ENCODE results near the gene NETO2.
A peak's percentile ranks its signal among the peaks of the same experiment; 100 is the strongest.

The NETO2 gene

DNA sequence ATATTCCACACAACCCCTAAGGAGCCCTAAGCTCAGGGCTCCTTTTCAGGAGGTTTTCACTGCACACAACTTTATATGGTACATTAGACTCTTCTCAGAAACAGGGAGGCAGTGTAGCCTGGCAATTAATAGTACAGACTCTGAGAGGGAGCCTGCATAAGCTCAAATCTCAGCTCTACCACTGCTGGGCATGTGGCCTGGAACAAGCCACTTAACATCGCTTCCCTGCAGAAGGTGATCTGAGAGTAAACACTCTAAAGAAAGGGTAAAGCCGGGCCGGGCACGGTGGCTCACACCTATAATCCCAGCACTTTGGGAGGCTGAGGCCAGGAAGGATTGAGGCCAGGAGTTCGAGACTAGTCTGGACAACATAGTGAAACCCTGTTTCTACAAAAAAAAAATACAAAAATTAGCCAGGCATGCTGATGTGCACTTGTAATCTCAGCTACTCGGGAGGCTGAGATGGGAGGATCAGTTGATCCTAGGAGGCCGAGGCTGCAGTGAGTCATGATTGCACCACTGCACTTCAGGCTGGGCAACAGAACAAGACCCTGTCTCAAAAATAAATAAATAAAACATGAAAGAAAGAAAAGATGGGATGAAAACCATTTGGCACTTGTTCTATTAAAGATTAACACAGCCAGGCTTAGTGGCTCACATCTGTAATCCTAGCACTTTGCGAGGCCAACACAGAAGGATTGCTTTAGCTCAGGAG, 99.6 kb downstream of the NETO2 start:
- no peaks in the 10 kb centered on the region for H3K36me3 ChIP-seq (ENCODE audit: control insufficient read depth, insufficient read depth, low read length)
- no peak overlapping the region for H3K27ac ChIP-seq (ENCODE audit: low read depth, low read length)
- no peaks in the 10 kb centered on the region for H3K9me3 ChIP-seq (ENCODE audit: control insufficient read depth, insufficient read depth, low read length)
- H3K4me3 ChIP-seq (ENCODE audit: low read depth, low read length): no peak overlapping the region
- H3K27me3 ChIP-seq (ENCODE audit: control insufficient read depth, insufficient read depth, low read length): no peaks in the 10 kb centered on the region
- no peaks in the 10 kb centered on the region; the same call in 1 of the 2 replicates for H3K4me1 ChIP-seq (ENCODE audit: control insufficient read depth, insufficient read depth, low read length)
- H3K9ac ChIP-seq (ENCODE audit: low read depth, low read length): no peak overlapping the region

DNA sequence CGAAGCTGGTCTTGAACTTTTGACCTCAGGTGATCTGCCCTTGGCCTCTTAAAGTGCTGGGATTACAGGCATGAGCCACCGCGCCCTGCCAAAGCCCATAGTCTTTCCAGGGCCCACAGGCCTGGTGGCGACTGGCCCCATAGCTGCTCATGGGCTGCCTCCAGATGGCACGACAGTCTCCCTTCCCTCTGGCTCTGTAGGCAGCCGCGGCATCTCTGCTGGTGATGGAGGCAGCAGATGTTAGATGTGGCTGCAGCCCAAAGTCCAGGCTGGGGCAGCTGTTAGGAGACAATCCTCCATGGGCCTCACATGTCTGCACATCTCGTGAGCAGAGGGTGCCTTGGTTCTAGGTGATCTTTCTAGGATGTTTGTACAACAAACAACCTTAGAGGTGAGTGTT, 100.5 kb downstream of the NETO2 start:
- no peak overlapping the region for H3K27ac ChIP-seq (ENCODE audit: low read depth, low read length)
- H3K9me3 ChIP-seq (ENCODE audit: control insufficient read depth, insufficient read depth, low read length): no peaks in the 10 kb centered on the region
- H3K4me1 ChIP-seq (ENCODE audit: control insufficient read depth, insufficient read depth, low read length): no peaks in the 10 kb centered on the region; the same call in 1 of the 2 replicates

DNA sequence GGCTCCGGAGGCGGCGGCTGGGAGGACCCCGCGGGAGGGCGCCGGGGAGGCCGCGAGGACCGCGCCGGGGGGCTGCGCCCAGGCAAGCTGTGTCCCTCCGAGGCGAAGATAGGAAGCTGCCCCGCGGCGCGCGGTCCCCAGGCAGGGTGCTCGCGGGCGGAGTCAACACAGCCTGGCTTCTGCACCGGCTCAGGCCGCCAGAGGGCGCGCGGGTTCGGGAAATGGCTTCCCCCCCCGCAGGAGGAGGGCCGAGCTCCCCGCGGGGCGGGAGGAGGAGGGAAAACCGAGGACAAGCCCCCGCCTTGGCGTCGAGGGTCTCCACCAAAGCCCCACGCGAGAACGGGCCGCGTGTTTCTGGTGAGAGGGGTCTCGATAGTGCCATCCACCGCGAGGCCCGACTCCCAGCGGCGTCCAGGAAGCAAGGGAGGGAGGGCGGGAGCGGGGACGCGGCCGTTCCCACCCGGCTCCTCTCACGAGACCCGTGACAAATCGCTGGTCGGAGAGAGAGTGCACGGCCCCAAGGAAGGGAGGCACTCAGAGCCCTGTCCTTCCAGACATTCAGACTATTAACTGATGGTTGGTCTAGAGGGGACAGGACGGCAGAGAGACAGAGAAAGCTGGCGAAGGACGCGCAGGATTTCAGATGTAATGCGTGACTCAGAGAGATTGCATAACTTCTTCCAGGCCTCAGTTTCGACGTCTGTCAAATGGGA, 105.8 kb downstream of the NETO2 start:
- Histone ChIP-seq H3K36me3 (ENCODE audit: control insufficient read depth, insufficient read depth, low read length) (no peaks in the 10 kb centered on the region), H3K27me3 (ENCODE audit: control insufficient read depth, insufficient read depth, low read length) (peaks cover 17% of the 10 kb centered on the region), H3K4me1 (ENCODE audit: control insufficient read depth, insufficient read depth, low read length) (no peaks in the 10 kb centered on the region), H3K27ac (ENCODE audit: low read depth, low read length) (no peak overlapping the region), H3K9ac (ENCODE audit: low read depth, low read length) (peak overlapping the region; percentile 48; the same call in 1 of the 2 replicates), H3K4me3 (ENCODE audit: low read depth, low read length) (peak overlapping the region; percentile 66), H3K9me3 (ENCODE audit: control insufficient read depth, insufficient read depth, low read length) (no peaks in the 10 kb centered on the region)

More for the DNA sequence above, 100.5 kb downstream of the NETO2 start:
- H3K9ac ChIP-seq (ENCODE audit: low read depth, low read length): no peak overlapping the region
- peaks cover 5% of the 10 kb centered on the region for H3K27me3 ChIP-seq (ENCODE audit: control insufficient read depth, insufficient read depth, low read length)
- H3K4me3 ChIP-seq (ENCODE audit: low read depth, low read length): no peak overlapping the region
- no peaks in the 10 kb centered on the region for H3K36me3 ChIP-seq (ENCODE audit: control insufficient read depth, insufficient read depth, low read length)

DNA sequence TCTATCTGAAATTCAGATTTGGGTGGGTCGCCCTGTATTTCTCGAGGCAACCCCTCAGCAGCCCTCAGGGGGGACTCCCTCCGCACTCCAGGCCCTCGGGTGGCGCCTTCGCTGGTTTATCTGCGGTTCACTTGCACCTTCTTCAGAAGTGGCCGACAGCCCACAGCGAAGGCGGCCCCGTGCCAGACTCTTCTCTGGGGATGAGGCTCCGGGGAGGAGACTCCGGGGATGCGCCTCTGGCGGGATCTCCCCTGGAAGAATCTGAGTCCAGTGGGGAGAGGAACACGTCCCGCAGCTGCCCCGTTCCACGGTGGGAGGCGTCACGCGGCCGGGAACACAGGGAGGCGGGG, 106.4 kb downstream of the NETO2 start:
- Histone ChIP-seq H3K9ac (ENCODE audit: low read depth, low read length) (no peak overlapping the region), H3K36me3 (ENCODE audit: control insufficient read depth, insufficient read depth, low read length) (no peaks in the 10 kb centered on the region), H3K27me3 (ENCODE audit: control insufficient read depth, insufficient read depth, low read length) (peaks cover 17% of the 10 kb centered on the region), H3K9me3 (ENCODE audit: control insufficient read depth, insufficient read depth, low read length) (no peaks in the 10 kb centered on the region), H3K27ac (ENCODE audit: low read depth, low read length) (no peak overlapping the region), H3K4me1 (ENCODE audit: control insufficient read depth, insufficient read depth, low read length) (no peaks in the 10 kb centered on the region), H3K4me3 (ENCODE audit: low read depth, low read length) (peak overlapping the region; percentile 66)

DNA sequence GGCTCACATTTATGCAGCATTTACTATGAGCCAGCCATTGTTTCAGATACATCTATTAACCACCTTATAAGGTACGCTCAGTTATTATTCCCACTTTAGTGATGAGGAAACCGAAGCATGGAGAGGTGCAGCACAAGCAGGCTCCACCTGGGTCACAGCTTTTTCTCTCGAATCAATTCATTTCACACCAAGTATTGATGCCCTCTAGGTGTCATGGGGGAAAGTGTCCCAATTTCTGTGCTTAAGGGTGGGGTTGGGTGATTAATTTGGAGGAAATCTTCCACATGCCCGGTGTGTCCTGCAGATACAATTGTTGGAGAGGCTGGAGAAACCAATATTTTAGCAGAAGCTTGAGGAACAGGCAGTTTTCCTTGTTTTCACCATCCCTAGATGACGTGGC, 107.5 kb downstream of the NETO2 start:
- H3K36me3 ChIP-seq (ENCODE audit: control insufficient read depth, insufficient read depth, low read length): no peaks in the 10 kb centered on the region
- no peaks in the 10 kb centered on the region for H3K9me3 ChIP-seq (ENCODE audit: control insufficient read depth, insufficient read depth, low read length)
- H3K27me3 ChIP-seq (ENCODE audit: control insufficient read depth, insufficient read depth, low read length): peaks cover 17% of the 10 kb centered on the region
- H3K9ac ChIP-seq (ENCODE audit: low read depth, low read length): no peak overlapping the region
- H3K4me3 ChIP-seq (ENCODE audit: low read depth, low read length): no peak overlapping the region
- H3K4me1 ChIP-seq (ENCODE audit: control insufficient read depth, insufficient read depth, low read length): no peaks in the 10 kb centered on the region
- no peak overlapping the region for H3K27ac ChIP-seq (ENCODE audit: low read depth, low read length)

DNA sequence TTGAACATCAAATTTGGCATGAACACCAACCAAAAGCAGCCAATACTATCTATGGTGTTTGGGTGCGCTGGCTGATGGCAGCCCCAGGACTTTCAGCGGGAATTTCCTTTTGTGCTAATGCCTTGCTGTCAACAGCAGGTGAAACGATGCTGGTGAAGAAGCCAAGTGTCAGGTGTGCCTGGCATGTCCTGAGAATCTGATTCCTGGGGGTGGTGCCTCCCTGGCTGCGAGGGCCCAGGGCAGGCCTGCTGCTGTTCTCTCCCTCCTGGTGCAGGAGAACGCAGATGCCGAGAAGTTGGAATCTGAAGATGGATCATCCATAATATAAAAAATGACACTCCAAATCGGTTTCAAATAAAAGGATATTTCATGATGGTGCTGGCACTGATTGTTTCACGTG, 108.3 kb downstream of the NETO2 start:
- Histone ChIP-seq H3K9ac (ENCODE audit: low read depth, low read length) (no peak overlapping the region), H3K36me3 (ENCODE audit: control insufficient read depth, insufficient read depth, low read length) (no peaks in the 10 kb centered on the region), H3K27me3 (ENCODE audit: control insufficient read depth, insufficient read depth, low read length) (peaks cover 17% of the 10 kb centered on the region), H3K27ac (ENCODE audit: low read depth, low read length) (no peak overlapping the region), H3K4me3 (ENCODE audit: low read depth, low read length) (no peak overlapping the region), H3K4me1 (ENCODE audit: control insufficient read depth, insufficient read depth, low read length) (no peaks in the 10 kb centered on the region), H3K9me3 (ENCODE audit: control insufficient read depth, insufficient read depth, low read length) (no peaks in the 10 kb centered on the region)

DNA sequence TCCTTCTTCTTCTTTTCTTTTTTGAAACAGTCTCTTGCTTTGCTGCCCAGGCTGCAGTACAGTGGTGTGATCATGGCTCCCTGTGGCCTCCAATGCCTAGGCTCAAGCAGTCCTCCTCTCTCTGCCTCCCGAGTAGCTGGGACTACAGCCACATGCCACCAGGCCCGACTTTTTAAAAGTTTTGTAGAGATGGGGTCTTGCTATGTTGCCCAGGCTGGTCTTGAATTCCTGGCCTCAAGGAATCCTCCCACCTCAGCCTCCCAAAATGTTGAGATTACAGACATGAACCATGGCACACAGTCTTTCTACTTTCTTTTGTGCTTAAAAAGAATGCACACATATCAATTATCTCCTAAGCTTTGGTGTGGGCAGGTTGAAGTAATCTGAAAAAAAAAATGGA, 109.3 kb downstream of the NETO2 start:
- Histone ChIP-seq H3K9ac (ENCODE audit: low read depth, low read length) (no peak overlapping the region), H3K27ac (ENCODE audit: low read depth, low read length) (no peak overlapping the region), H3K4me1 (ENCODE audit: control insufficient read depth, insufficient read depth, low read length) (no peaks in the 10 kb centered on the region), H3K27me3 (ENCODE audit: control insufficient read depth, insufficient read depth, low read length) (peaks cover 17% of the 10 kb centered on the region), H3K9me3 (ENCODE audit: control insufficient read depth, insufficient read depth, low read length) (no peaks in the 10 kb centered on the region), H3K36me3 (ENCODE audit: control insufficient read depth, insufficient read depth, low read length) (no peaks in the 10 kb centered on the region), H3K4me3 (ENCODE audit: low read depth, low read length) (no peak overlapping the region)

DNA sequence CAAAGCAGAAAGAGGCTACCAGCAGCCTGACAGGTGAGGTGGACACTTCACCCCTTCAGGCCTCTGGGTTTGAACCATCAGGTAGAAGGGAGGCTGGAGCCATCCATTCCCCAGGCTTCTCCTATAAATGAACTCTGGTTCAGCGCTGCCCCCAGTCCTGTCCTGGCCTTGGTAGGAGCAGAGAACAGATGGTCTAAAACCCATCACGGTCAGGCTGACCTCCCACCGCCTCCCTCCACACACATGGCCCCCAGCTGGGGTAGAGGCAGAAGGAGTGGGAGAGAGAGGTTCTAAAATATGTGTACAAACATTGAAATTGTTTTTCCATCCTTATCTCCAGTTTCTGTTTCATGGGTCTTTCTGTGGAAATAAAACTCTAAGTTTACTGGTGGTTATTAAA, 110.6 kb downstream of the NETO2 start:
- H3K27me3 ChIP-seq (ENCODE audit: control insufficient read depth, insufficient read depth, low read length): peaks cover 12% of the 10 kb centered on the region
- no peaks in the 10 kb centered on the region for H3K36me3 ChIP-seq (ENCODE audit: control insufficient read depth, insufficient read depth, low read length)
- no peak overlapping the region for H3K9ac ChIP-seq (ENCODE audit: low read depth, low read length)
- H3K9me3 ChIP-seq (ENCODE audit: control insufficient read depth, insufficient read depth, low read length): no peaks in the 10 kb centered on the region
- no peaks in the 10 kb centered on the region for H3K4me1 ChIP-seq (ENCODE audit: control insufficient read depth, insufficient read depth, low read length)
- H3K27ac ChIP-seq (ENCODE audit: low read depth, low read length): no peak overlapping the region
- H3K4me3 ChIP-seq (ENCODE audit: low read depth, low read length): no peak overlapping the region

DNA sequence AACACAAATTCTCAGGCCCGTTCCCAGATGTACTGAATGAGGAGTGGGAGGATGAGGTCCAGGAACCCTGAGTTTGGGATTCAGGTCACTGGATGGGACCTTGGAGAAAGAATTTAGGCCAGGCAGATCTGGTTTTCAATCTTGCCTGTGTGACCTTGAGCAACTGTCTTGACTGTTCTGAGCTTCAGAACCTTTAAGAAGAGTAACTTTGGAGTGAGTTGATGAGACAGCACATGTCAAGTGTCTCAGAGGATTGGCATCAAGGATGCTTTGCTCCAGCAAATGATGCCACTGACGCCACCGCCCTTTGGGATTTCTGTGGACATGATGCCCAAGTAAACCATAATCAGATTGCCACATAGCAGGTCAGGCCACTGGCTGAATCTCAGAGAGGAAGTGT, 114.0 kb downstream of the NETO2 start:
- Histone ChIP-seq H3K9ac (ENCODE audit: low read depth, low read length) (no peak overlapping the region), H3K36me3 (ENCODE audit: control insufficient read depth, insufficient read depth, low read length) (no peaks in the 10 kb centered on the region), H3K4me3 (ENCODE audit: low read depth, low read length) (no peak overlapping the region), H3K9me3 (ENCODE audit: control insufficient read depth, insufficient read depth, low read length) (no peaks in the 10 kb centered on the region), H3K27ac (ENCODE audit: low read depth, low read length) (no peak overlapping the region), H3K27me3 (ENCODE audit: control insufficient read depth, insufficient read depth, low read length) (no peaks in the 10 kb centered on the region), H3K4me1 (ENCODE audit: control insufficient read depth, insufficient read depth, low read length) (no peaks in the 10 kb centered on the region)

DNA sequence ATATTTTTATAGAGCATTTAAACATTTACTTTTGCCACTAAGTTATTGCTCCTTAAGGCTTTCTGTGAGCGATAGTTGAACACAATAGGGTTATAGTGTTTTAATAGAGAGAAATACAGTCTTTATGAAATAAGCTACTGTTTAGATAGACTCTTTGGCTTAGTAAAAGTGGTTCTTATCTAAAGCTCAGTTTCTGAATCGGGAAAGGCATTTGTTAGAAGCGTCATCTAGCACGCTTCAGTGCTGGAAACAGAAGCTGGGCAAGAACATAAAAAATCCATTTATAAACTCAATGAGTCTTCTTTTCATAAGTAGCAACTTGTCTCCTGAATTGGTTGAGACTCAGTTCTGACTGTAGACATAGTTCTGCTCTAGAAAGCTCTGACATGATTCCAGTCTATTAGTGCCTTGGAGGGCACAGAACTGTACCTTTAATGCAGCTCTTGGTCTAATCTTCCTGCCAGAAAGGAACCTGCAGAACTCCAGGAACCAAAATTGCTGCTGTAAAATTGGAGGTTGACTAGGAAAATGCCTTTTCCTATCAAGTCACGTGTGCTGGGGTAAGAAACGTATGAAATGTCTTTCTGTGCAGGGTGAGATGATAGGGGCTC, 114.9 kb downstream of the NETO2 start:
- Histone ChIP-seq H3K4me3 (ENCODE audit: low read depth, low read length) (no peak overlapping the region), H3K9ac (ENCODE audit: low read depth, low read length) (no peak overlapping the region), H3K27ac (ENCODE audit: low read depth, low read length) (no peak overlapping the region), H3K4me1 (ENCODE audit: control insufficient read depth, insufficient read depth, low read length) (no peaks in the 10 kb centered on the region), H3K27me3 (ENCODE audit: control insufficient read depth, insufficient read depth, low read length) (no peaks in the 10 kb centered on the region), H3K36me3 (ENCODE audit: control insufficient read depth, insufficient read depth, low read length) (no peaks in the 10 kb centered on the region), H3K9me3 (ENCODE audit: control insufficient read depth, insufficient read depth, low read length) (no peaks in the 10 kb centered on the region)
